Neural cell (in vitro differentiated cells): ENCODE measurements around the gene DLL1.

ENCODE experiments used
- SMC3 ChIP-seq: fragments of 450-650 bp; conservative IDR thresholded peaks from 2 replicates; pipeline ENCODE4 v1.6.1; 2014; ENCODE audit warnings: antibody characterized with exemption, mild to moderate bottlenecking, moderate library complexity; ENCODE audit not compliant: poor library complexity
- TF ChIP-seq, protein P1 (sequence below): fragments of 450-650 bp; IDR thresholded peaks from 2 replicates; pipeline ENCODE4 v1.5.1; 2014; ENCODE audit warnings: antibody characterized with exemption, mild to moderate bottlenecking, moderate library complexity; ENCODE audit not compliant: poor library complexity, severe bottlenecking

DNA sequence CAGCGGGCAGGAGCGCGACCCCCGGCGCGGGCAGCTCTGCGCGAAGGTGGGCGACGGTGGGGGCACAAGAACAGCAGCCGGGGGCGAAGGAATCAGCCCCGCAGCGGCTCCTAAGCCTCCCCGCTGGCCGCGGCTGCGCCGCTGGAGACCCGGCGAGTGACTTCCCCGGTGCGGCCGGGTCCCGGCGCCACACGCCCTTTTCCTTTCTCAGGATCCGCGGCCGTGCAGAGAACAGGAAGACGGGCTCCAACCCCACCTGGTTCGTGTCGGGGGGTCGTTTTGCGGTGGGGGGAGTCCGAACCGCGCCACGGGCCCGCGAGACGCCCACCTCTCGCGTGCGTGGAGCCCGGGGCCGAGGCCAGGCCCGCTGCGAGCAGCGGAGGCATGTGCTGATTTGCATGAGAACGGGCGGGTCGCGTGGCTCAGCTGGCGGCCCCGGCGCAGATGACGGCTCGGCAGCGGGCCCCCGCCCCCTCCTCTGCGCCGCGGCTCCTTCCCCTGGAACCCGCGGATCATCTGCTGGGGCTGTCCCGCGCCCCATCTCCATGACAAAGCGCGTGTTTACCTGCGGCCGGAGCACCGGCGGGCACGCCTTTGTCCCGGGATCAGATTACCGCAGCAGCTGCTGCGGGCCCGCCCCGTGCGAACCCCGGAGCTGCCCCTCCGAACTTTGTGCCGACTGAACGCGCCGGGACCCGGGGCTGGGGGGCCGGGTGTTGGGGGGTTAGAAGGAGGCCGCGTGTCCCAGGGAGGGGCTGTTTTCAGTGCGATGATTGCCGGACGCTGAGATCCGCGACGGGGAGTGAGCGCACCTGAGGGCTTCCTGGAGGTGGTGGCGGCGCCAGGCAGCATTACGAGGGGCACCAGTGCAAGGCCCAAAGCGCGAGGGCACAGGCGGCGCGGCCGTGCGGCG is 4.9 kb upstream of the DLL1 start:
- TF ChIP-seq, protein P1, sequence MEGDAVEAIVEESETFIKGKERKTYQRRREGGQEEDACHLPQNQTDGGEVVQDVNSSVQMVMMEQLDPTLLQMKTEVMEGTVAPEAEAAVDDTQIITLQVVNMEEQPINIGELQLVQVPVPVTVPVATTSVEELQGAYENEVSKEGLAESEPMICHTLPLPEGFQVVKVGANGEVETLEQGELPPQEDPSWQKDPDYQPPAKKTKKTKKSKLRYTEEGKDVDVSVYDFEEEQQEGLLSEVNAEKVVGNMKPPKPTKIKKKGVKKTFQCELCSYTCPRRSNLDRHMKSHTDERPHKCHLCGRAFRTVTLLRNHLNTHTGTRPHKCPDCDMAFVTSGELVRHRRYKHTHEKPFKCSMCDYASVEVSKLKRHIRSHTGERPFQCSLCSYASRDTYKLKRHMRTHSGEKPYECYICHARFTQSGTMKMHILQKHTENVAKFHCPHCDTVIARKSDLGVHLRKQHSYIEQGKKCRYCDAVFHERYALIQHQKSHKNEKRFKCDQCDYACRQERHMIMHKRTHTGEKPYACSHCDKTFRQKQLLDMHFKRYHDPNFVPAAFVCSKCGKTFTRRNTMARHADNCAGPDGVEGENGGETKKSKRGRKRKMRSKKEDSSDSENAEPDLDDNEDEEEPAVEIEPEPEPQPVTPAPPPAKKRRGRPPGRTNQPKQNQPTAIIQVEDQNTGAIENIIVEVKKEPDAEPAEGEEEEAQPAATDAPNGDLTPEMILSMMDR = no peak
- TF ChIP-seq SMC3 = no peak
